COLO668 (cell line): ENCODE measurements around the gene SGTA.

ENCODE experiments used
- DNase-seq: peaks from one replicate; lab custom pipeline; 2025; ENCODE audit not compliant: unreplicated experiment; lab: John Stamatoyannopoulos, UW

The SGTA gene

DNA sequence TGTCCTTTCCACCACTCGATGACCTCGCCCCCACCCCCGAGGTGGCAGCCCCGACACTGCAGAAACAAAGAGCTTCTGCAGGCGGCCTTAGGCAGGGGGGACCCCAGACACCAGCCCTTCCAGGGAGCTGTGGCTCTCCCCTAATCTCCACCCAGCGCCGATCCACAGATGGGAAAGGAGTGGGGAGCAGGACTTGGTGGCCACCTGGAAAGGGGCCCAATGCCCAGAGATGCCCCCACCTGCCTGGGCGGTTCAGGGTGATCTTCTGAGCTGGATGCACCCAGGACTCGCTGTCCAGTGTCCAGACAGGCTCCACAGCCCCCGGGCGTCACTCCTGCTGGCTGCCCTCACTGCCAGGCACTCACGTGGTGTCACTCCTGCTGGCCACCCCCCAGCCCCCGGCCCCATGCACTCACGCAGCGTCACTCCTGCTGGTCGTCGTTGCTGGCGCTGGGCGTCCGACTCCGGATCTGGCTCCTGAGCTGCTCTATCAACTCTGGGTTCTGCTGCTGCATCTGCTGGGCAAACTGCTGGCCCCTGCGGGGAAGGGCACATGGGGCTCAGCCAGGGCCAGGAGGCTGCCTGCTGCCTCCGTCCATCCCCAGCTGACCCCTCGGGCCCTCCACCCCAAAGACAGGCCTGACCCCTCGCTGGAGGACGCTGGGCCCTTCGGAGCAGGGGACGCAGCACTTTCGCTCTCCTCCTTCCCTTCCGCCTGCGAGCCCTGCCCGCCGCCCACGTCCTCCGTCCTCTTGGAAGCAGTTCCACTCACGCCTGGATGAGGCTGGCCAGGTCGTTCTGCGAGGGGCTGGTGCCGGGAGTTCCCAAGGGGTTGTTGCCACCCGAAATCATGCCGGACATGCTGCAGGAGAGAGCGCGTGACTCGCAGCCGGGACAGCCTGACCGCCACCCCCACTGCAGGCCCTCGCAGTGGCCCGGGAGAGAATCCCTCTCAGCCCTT, 25.9 kb downstream of the SGTA start:
- no peak for DNase-seq

DNA sequence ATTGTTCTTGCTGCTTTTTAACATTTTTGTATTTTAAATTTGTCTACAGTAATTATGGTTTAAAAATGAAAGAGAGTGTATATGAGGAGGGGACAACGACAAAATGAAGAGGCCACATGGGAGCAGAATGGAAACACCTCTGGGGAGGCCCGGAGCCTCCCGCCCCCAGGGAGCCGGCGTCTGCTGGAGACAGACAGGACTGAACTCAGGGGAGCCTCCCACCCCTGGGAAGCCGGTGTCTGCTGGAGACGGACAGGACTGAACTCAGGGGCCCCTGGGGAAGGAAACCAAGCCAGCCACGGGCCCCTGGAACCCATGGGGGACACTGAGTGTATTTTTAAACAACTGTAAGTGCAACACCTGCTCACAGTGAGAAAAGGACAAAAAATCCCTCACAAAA, 26.6 kb downstream of the SGTA start:
- DNase-seq, result no peak

DNA sequence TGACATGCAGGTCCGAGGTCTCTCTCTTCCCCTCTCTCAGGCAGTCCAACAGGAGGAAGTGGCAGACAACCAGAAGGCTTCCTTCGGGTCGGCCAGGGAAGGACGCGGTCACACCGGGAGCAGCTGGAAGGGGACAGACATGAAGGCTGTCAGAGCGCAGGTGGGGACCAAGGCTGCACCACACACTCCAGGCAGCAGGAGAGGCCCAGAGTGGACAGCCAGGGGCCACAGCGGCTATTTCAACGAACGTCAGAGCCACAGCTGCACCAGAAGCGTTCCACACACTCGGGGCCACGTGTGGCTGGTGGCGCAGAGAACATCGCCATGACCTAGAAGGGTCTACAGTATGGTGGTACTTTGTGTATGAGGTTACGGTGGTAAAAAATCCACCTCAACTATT, 27.3 kb downstream of the SGTA start:
- DNase-seq, result no peak

DNA sequence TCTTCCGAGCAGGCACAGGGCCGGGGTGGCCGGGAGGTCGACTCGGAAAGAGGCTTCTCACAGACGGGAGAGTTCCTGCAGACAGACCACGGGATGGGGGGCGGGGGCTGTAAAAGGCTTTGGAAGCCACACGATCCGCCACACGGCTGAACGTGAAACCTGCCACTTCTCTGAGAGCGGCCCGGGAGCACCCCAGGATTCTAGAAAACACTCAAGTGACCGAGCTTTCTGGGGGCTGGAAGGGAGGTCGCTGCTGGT, 27.7 kb downstream of the SGTA start:
- no peak for DNase-seq

DNA sequence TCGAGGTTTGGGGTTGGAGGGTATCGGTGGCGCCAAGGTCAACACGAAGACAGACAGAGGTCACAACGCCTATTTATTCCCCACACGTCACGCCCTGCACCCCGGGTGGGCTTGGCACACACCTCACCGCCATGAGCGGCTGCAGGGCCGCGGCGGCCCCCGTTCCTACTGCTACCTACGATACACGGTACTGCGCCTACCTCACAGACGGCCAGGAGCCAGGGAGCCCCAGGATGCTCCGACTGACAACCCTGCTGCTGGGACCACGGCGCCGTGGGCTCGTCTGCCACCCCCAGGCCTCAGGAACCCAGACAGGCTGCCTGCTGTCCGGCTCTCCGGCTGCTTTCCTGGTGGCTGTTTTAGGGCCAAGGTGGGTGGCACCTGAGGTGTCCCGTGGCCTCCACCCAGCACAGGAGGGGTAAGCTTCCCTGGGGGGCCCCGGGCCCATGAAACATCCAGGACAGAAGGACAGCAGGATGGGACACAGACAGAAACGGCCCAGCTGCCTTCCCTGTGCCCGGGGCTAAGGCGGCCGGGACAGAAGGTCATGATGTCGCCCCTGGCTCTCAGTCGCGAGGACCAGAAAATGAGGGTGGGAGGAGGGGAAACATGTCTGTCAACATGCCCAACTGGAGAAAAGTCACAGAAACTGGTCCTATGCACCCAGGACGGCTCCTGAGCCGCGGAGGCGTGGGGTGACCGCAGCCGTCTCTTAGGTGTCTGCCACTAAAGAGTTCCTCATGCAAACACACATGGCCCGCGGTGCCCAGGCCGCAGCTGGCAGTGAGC, 28.2 kb downstream of the SGTA start:
- DNase-seq, result no peak

DNA sequence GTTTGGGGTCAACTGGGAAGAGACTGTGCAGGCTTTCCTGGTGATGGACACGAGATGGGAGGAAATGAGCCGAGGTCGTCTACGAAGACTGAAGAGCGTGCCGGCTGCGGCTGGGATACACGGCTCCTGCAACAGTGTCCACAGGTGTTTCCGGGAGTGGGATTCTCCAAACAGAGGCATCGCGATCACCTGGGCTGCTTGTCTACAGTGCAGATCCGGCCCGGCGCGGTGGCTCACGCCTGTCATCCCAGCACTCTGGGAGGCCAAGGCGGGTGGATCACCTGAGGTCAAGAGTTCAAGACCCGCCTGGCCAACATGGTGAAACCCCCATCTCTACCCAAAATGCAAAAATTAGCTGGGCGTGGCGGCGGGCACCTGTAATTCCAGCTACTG, 31.6 kb downstream of the SGTA start:
- DNase-seq, result no peak

DNA sequence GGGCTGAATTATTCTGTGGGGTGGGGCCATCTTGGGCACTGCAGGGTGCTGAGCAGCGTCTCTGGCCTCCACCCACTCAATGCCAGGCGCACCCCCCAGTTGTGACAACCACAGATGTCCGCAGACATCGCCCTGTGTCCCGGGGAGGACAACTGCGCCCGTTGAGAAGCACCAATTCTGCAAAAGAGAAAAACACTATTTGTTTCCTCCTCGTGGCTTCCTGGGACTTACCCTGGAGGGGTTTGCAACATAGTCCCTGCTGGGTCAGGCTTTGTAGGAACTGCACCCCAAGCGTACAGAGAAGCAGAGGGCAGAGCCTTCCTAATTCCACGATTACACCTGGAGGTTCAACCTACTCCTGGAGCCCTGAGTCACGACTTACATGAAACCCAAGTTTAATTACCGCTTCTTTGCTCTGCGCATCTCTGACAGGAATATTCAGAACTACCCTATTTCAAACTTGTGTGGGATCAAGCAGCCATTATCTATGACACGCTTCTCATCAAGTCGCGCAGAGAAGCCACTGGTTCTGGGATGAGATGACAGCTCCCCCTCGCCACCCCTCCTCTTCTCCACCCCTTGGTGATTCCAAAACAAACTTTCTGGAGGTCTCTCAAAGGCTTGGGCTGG, 32.1 kb downstream of the SGTA start:
- no peak for DNase-seq

DNA sequence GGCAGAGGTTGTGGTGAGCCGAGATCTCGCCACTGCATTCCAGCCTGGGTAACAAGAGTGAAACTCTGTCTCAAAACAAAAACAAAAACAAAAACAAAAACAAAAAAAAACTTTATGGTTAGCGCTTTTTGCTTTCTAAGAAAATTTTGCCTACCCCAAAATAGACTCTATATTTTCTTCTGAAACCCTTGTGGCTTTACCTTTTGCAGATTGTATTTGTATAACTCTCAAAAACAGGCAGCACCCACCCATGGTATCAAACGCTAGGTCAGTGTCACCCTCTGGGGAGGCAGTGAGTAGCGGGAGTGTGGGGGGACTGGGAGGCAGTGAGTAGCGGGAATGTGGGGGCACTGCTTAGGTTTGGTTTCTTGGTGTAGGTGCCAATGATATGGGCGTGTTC, 35.7 kb downstream of the SGTA start:
- DNase-seq, result no peak

DNA sequence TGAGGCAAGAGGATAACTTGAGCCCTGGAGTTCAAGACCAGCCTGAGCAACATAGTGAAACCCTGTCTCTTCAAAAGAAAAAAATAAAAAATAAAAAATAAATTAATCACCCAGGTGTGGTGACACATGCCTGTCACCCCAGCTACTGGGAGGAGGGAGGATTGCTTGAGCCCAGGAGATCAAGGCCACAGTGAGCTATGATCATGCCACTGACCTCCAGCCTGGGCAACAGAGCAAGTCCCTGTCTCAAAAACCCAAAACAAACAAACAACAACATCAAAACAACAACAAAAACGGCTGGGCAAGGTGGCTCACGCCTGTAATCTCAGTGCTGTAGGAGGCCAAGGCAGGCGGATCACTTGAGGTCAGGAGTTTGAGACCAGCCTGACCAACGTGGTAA, 39.0 kb downstream of the SGTA start:
- no peak for DNase-seq

DNA sequence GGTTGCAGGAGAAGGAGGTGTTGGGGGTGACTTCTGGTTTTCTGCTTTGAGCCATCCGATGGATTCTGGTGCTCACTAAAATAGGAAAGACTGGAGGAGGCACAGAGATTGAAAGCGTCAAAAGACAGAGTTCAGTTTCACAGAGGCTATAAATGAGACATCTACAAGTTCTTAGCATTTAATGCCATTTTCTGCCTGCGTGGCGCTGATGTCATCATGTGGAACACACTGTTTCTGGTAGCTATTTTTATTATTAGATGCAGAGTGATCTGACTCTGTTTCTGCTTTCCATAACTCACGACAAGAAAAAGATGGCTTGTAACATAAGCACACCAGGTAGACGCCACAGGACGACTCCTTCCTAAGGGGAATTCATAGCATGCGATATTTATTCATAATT, 40.0 kb downstream of the SGTA start:
- no peak for DNase-seq

DNA sequence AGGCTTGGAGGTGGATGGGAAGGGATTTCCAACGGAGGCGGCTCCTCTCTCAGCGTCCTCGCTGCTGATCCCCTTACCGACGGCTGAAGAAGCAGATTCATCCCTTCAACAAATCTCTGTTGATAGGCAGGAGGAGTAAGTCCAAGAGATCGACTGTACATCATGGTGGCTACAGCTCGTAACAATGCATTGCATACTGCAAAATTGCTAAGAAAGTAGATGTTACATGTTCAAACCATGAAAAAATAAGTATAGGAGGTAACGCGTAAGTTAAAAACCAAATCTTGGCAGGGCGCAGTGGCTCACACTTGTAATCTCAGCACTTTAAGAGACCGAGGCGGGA, 42.8 kb downstream of the SGTA start:
- no peak for DNase-seq

DNA sequence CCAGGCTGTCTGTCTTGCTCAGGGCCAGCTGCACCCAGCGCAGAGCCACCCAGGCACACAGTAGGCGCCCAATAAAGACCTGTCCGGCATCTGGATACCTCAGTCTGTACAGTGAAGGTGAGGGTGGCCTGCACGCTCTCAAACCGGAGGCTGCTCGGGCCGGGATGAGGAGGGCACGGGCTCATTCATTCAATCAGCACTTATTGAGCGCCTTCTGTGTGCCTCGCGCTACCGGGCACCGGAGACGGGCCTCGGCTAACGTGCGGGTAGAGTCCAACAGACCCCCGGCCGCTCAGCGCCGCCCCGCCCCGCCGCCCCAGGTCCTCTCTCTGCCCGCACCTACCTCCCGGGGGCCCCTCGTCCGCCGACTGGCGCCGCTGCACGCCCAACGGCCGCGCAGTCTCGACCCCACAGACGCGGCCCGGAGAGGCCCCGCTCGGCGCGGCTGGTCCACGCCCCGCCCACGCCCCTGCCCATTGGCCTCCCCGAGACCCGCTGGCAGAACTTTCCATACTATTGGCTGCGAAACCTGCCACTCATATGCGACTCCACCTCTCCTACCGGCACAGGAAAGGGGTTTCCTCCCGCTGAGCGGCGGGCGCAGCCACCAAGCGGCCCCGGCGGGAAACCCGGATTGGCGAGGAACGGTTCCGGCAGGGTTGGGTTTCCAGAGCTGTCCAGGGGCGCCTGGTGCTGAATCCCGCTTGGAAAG, 43.3 kb downstream of the SGTA start, which contains the start of gene SLC39A3:
SLC39A3 (minus strand) TSS at position 416 of the 712 bp plus-strand sequence. CDS start 2,760 bp downstream, outside the sequence.
- DNase-seq, result peak; percentile 98

DNA sequence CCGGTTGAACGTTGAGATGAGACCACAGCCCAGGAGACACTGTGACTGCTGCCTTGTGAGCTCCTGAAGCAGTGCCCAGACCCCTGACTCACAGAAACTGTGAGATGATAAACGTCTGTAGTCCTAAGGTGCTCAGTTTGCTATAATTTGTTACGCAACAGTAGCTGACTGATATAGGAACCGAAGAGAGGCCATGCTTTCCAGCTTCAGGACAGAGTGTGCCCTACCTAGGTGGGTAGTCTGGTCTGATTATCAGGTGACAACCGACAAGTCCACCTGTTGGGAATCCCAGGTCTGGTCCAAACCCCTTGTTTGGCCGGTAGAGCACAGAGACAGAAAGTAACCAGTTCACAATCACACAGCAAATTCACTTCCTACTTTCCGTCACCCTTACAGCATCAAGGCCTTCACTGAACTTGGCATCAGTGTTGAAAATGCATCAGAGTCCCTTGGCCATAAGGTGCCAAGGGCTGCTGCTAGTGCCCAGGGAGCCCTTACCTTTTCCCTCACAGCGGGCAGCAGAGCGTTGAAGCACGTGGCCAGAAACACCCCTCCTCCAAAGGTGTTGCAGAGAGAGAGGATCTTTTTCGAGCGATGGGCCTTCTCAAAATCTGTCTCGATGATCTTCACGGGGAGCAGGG, 46.4 kb downstream of the SGTA start:
- DNase-seq, result no peak

DNA sequence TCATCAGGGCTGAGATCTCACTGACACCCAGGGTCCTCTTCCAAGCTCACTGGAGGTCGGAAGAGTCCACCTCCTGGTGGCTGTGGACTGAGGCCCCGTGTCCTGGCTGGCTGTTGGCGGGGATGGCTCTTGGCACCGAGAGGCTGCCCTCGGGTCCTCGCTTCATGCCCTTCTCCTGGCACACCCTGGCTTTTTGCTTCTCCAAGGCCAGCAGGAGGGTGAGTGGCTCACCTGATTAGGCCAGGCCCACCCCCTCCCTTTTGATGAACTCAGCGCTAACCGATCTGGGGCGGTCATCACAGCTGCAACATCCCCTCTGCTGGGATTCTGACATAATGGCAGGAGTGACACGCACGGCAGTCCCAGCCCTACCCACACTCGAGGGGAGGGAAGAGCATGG, 47.7 kb downstream of the SGTA start:
- DNase-seq, result no peak

DNA sequence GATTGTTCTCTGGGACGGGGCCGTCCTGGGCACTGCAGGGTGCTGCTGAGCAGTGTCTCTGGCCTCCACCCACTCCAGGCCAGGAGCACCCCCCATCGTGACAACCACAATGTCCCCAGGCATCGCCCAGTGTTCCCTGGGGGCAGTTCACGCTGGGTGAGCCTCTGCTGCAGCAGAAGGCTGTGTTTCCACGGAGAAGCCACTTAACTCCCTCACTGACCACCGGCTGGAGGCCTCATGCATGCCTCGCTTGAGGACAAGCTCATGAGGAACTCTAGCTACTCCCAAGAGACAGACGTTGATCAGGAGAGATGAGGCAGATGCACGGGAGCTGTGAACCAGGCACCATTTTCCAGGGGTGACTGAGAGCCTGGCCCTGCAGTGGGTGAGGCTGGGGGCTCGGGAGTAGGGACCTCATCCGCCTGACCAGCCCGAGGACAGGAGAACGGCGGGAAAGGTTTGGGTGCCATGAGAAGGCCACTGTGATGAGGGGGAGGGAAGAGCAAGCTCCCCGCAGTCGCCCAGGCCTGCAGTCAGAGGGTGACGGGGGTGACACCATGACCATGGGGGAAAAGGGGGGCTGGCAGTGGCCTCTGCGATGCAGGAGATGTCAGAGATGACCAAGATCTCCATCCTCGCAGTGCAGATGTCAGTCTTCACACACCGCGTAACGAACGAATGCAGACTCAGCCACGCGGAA, 48.3 kb downstream of the SGTA start:
- no peak for DNase-seq

DNA sequence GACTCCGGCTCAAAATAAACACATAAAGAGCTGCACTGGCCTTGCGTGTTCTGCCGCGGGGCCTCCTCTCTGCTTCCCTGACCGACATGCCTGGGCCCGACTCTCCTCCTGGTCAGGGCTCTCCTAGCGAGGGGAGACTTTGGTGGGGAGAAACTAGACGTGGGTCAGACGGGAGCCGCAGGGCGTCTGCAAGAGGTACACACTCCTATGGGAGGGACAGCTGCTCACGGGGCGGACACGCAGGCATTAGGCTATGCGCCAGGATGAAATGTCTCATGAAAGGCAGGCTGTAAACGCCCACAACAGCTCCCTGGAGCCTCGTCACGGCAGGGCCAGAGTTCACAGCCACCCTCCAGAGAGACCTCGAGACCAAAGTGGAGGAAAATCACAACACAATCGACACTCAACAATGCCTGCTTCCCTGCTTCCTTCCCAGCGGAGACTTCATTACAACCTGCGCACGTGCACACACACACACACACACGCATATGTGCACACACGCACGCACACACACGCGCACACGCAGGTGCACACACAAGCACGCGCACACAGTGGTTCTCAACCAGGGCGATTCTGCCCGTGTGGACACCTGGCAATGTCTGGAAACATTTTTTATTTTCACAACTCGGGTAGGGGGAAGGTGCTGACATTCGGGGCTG, 49.0 kb downstream of the SGTA start:
- no peak for DNase-seq

DNA sequence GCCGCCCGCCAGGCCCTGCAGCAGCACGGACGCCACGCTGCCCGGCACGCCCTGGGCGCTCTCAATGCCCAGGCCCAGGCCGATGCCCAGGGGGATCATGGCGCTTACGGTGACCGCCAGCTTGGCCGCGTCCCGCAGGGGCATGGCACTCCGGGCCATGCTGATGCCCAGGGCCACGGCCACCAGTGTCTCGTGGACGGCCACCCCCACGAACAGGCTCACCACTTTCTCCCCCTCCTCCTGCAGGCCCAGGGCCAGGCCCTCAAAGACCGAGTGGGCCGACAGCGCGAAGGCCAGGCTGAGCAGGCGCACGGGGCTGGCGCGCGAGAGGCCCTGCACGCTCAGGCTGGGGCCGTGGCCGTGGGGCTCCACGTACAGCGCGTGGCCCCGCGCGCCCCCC, 50.2 kb downstream of the SGTA start:
- no peak for DNase-seq

DNA sequence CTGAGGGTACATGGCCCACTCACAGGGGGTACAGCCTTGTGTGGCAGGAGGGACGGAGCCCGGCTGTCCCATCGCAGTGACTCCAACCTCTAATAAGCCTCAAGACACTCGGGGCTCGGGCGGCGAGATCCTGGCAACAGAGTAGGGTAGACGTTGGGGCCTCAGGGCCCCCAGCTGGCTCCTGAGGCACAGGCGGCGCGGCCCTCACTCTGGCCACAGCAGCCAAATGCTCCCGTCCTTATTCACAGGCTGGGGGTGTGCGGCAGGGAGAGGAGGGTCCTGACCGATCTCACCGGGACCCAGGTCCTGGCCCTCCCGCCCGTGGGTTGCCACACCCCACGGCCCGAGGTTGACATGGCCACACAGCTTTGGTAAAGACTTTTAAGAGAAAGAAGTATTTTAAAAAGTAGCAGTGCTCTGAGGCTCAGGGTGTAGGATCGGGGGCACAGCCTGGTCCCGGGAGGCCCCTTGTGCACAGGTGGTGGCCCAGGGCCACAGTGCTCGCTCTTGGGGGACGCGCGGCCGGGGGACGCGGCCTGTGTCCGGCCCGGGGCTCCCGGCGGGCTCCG, 50.8 kb downstream of the SGTA start:
- no peak for DNase-seq

DNA sequence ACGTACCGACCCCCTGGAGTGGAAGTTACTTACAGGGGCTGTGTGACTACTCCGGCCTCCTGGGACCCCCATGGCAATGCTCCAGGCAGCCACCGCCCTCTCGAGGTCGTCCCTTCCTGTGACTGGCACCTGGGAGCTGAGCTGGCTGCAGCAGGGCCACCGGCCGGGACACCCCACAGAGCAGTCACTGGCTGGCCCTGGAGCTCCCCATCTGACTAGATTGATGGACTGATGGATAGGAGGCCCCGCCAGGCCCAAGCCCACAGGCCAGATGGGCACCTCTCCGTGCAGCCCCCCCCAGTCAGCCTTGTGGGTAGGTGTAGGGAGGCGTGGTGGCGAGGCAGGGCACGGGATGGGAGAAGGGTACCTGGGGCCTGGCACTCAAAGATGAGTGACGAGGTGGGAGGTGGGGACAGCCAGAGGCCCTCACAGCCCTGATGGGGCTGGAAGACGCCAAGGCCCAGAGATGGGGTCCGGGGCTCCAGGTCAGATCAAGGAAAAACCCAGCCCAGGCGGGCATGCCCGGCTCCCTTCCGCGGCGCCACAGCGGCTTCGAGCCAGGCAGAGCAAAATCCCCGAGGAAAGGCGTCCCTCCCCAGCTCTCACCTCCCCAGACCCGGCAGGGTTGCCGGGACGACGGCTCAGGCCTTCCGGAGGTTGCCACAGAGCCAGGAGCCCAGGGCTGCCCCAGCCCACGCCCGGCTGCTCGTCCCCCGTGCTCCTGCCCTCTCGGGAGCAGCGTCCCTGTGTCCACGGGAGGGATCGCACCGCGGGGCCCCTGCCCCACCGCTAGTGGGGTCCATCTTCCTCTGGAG, 51.7 kb downstream of the SGTA start:
- DNase-seq, result no peak
